B cell (primary cell): ENCODE data around the gene ARAP1.

Experiments
- EZH2 ChIP-seq: IDR thresholded peaks from 2 replicates; pipeline ENCODE4 v1.6.1; 2012; ENCODE audit warnings: borderline replicate concordance, low read depth, mild to moderate bottlenecking, moderate library complexity, low read length; ENCODE audit not compliant: insufficient read depth, poor library complexity, severe bottlenecking
- TF ChIP-seq, protein P1 (sequence below): fragments of 200-600 bp; IDR thresholded peaks from one replicate; pipeline ENCODE4 v1.8.0; 2022; ENCODE audit warnings: antibody characterized with exemption, mild to moderate bottlenecking

DNA sequence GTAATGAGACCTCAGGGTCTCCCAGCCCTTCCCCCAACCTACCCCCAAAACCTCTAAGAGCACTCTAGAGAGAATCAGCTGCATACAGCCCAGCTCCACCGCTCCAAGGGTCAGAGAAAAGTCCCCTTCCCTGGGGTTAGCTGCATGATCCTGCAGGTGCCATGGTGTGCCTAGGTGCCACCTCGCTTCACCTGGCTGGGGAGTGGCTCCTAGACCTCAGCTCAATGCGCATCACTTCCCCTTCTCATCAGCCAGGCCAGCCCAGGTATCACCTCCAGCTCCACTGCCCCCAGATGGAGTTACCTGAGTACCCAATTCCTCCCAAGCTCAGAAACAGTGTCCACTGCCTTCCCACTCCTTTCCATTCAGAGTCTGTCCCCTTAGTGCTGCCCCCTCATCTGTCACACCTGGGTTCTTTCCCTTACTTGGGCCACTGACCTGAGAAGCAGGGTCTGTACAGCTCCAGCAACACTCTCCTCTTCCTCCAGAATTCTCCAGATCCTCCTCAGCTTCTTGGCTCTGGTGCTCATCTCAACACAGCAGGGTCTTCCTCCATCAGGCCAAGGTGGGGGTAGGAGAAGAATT is 40.3 kb upstream of the ARAP1 start:
- TF ChIP-seq, protein P1, sequence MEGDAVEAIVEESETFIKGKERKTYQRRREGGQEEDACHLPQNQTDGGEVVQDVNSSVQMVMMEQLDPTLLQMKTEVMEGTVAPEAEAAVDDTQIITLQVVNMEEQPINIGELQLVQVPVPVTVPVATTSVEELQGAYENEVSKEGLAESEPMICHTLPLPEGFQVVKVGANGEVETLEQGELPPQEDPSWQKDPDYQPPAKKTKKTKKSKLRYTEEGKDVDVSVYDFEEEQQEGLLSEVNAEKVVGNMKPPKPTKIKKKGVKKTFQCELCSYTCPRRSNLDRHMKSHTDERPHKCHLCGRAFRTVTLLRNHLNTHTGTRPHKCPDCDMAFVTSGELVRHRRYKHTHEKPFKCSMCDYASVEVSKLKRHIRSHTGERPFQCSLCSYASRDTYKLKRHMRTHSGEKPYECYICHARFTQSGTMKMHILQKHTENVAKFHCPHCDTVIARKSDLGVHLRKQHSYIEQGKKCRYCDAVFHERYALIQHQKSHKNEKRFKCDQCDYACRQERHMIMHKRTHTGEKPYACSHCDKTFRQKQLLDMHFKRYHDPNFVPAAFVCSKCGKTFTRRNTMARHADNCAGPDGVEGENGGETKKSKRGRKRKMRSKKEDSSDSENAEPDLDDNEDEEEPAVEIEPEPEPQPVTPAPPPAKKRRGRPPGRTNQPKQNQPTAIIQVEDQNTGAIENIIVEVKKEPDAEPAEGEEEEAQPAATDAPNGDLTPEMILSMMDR = no peak
- no peak for TF ChIP-seq EZH2
